C1 segment of cervical spinal cord (tissue), 14 donors: Measurements from ENCODE around the gene STX18.
A peak's percentile ranks its signal among the peaks of the same experiment; 100 is the strongest.
"Not testable (repeated sequence)": the region's sequence is repeated elsewhere in the genome, so short reads cannot be mapped to it uniquely, and the experiment has no call there.

Source experiments
- DNase-seq, 14 donors: peaks; one replicate each; lab custom pipeline; 2025; lab: John Stamatoyannopoulos, UW

Gene STX18

GRCh38 chr4:4480685-4481398 is 61.0 kb downstream of the STX18 start:
- peak in 12 of 14 donors; percentile 53 to 79 (median 68) for DNase-seq

GRCh38 chr4:4480205-4480604 is 61.6 kb downstream of the STX18 start:
- peak in 1 of 14 donors; percentile 28 for DNase-seq

- DNase-seq: no peak
These were observed 62.5 kb downstream of the STX18 start for GRCh38 chr4:4479366-4479765.

GRCh38 chr4:4477796-4478195 is 64.1 kb downstream of the STX18 start:
- DNase-seq: no peak

GRCh38 chr4:4477391-4477790 is 64.5 kb downstream of the STX18 start:
- DNase-seq: no peak

GRCh38 chr4:4474476-4474875 is 67.4 kb downstream of the STX18 start:
- no peak for DNase-seq

- DNase-seq: no peak
These were observed 69.4 kb downstream of the STX18 start for GRCh38 chr4:4472344-4472958.

GRCh38 chr4:4471195-4471594 is 70.7 kb downstream of the STX18 start:
- DNase-seq: no peak

- DNase-seq: no peak
These were observed 71.6 kb downstream of the STX18 start for GRCh38 chr4:4470208-4470607.

- not testable (repeated sequence) for DNase-seq
These were observed 76.6 kb downstream of the STX18 start for GRCh38 chr4:4465238-4465637.

GRCh38 chr4:4462970-4463369 is 78.9 kb downstream of the STX18 start:
- DNase-seq: no peak

GRCh38 chr4:4461850-4462249 is 80.0 kb downstream of the STX18 start:
- peak in 1 of 14 donors; percentile 3 for DNase-seq

GRCh38 chr4:4461178-4461577 is 80.7 kb downstream of the STX18 start:
- DNase-seq: no peak

GRCh38 chr4:4460759-4461158 is 81.1 kb downstream of the STX18 start:
- no peak for DNase-seq

- no peak for DNase-seq
These were observed 82.7 kb downstream of the STX18 start for GRCh38 chr4:4459181-4459580.

GRCh38 chr4:4457803-4458553 is 83.9 kb downstream of the STX18 start:
- no peak for DNase-seq

GRCh38 chr4:4456816-4457578 is 84.9 kb downstream of the STX18 start:
- DNase-seq: no peak

GRCh38 chr4:4456351-4456750 is 85.5 kb downstream of the STX18 start:
- DNase-seq: no peak

GRCh38 chr4:4455210-4455865 is 86.5 kb downstream of the STX18 start:
- no peak for DNase-seq

- DNase-seq: no peak
These were observed 95.4 kb downstream of the STX18 start for GRCh38 chr4:4446434-4446833.

- no peak for DNase-seq
These were observed 98.0 kb downstream of the STX18 start for GRCh38 chr4:4443821-4444220.
